H1 (cell line): ENCODE measurements around the gene TFAP2A. TPM values are rescaled to one million over a fixed set of nuclear protein-coding genes. Genes with fewer than 3 reads are reported as not detected.
A peak's percentile ranks its signal among the peaks of the same experiment; 100 is the strongest.

Source experiments
- CTCF ChIA-PET: fragments of 300-600 bp; sonication (Branson Sonifier 250); formaldehyde crosslinking; loops from one replicate; lab custom pipeline; 2021; ENCODE audit not compliant: partially characterized antibody; lab: Charles Lee
- POLR2A ChIA-PET: fragments of 300-600 bp; sonication (Branson Sonifier 250); formaldehyde crosslinking; loops from one replicate; lab custom pipeline; 2021; ENCODE audit warnings: inconsistent platforms; ENCODE audit not compliant: partially characterized antibody; lab: Charles Lee
- DNase-seq, 2 experiments: peaks; one replicate each; pipeline versions ENCODE4 v3.0.0 to v3.0.0-alpha.2; 2010 to 2022; ENCODE audit warnings: low spot score in 2 of 2, low read depth in 1 of 2, mixed read lengths in 1 of 2
- FAIRE-seq: peaks from 2 replicates; lab custom pipeline; 2011; peaks lifted over from hg19 to GRCh38; lab: Jason Lieb, UNC
- H2AFZ ChIP-seq: 2 replicates; pipeline ENCODE4 v1.8.1; 2012; ENCODE audit warnings: low read length, inconsistent platforms
- H2AK5ac ChIP-seq: 2 replicates; pipeline ENCODE4 v1.6.1; 2013; ENCODE audit warnings: low read depth, low read length
- H2BK120ac ChIP-seq: replicated peaks from 2 replicates; pipeline ENCODE3; 2013; ENCODE audit warnings: low read depth, low read length, inconsistent platforms
- H2BK12ac ChIP-seq: 2 replicates; pipeline ENCODE4 v1.6.1; 2013; ENCODE audit warnings: low read depth, low read length
- H2BK15ac ChIP-seq: 2 replicates; pipeline ENCODE4 v1.6.1; 2013; ENCODE audit warnings: low read length
- H2BK20ac ChIP-seq: 2 replicates; pipeline ENCODE4 v1.6.1; 2013; ENCODE audit warnings: low read length
- H2BK5ac ChIP-seq: 2 replicates; pipeline ENCODE4 v1.6.1; 2013; ENCODE audit warnings: low read depth, low read length
- H3K14ac ChIP-seq: 2 replicates; pipeline ENCODE4 v1.6.1; 2013; ENCODE audit warnings: inconsistent platforms; ENCODE audit not compliant: insufficient read length
- H3K18ac ChIP-seq: 2 replicates; pipeline ENCODE4 v1.6.1; 2013; ENCODE audit warnings: low read length; ENCODE audit errors: extremely low read depth
- H3K23ac ChIP-seq: 2 replicates; pipeline ENCODE4 v1.6.1; 2013; ENCODE audit warnings: inconsistent platforms; ENCODE audit not compliant: insufficient read length
- H3K23me2 ChIP-seq: 2 replicates; pipeline ENCODE4 v1.6.1; 2013; ENCODE audit warnings: low read depth, low read length
- H3K27ac ChIP-seq: 2 replicates; pipeline ENCODE4 v1.6.1; 2011; ENCODE audit warnings: low read depth, low read length, inconsistent platforms
- H3K27me3 ChIP-seq, 4 experiments: replicated peaks in 1 of 4; 1 replicate in 1 of 4; 2 replicates in 3 of 4; pipeline versions ENCODE4 v1.6.1 to v1.8.1; 2011 to 2013; ENCODE audit warnings: low read length in 3 of 4, mild to moderate bottlenecking in 3 of 4, inconsistent platforms in 2 of 4, mixed read lengths in 2 of 4, moderate library complexity in 1 of 4; ENCODE audit not compliant: control insufficient read depth in 3 of 4, insufficient read depth in 3 of 4; ENCODE audit errors: extremely low read depth in 1 of 4
- H3K36me3 ChIP-seq, 4 experiments: 2 replicates each; pipeline versions ENCODE4 v1.6.1 to v1.8.1; 2011 to 2013; ENCODE audit warnings: mild to moderate bottlenecking in 4 of 4, low read length in 3 of 4, moderate library complexity in 2 of 4, control low read depth in 1 of 4, inconsistent platforms in 1 of 4; ENCODE audit not compliant: insufficient read depth in 4 of 4, control insufficient read depth in 2 of 4
- H3K4ac ChIP-seq: replicated peaks from 2 replicates; pipeline ENCODE3; 2013; ENCODE audit warnings: low read length, low read depth, mixed read lengths, inconsistent platforms; ENCODE audit not compliant: insufficient read length
- H3K4me1 ChIP-seq, 4 experiments: replicated peaks in 1 of 4; 1 replicate in 1 of 4; 2 replicates in 3 of 4; pipeline versions ENCODE4 v1.6.1 to v1.8.1; 2011 to 2013; ENCODE audit warnings: low read length in 3 of 4, inconsistent platforms in 2 of 4, mixed read lengths in 1 of 4; ENCODE audit not compliant: insufficient read depth in 4 of 4, control insufficient read depth in 3 of 4
- H3K4me2 ChIP-seq, 2 experiments: 2 replicates each; pipeline versions ENCODE4 v1.6.1 to v1.8.1; 2011 to 2013; ENCODE audit warnings: low read depth in 2 of 2, low read length in 2 of 2, control low read depth in 1 of 2, inconsistent platforms in 1 of 2, mild to moderate bottlenecking in 1 of 2; ENCODE audit not compliant: insufficient read depth in 1 of 2
- H3K4me3 ChIP-seq, 4 experiments: fragments of 200-600, 300-600 bp in 1 of 4; sonication (generic), shearing (Covaris generic), sonication (Bioruptor Twin) in 1 of 4; 2 replicates each; pipeline versions ENCODE4 v1.5.1 to v1.8.1; 2011 to 2016; ENCODE audit warnings: low read length in 4 of 4, low read depth in 3 of 4, control low read depth in 2 of 4, inconsistent platforms in 2 of 4, mild to moderate bottlenecking in 2 of 4, mixed read lengths in 1 of 4, moderate library complexity in 1 of 4; ENCODE audit not compliant: insufficient read depth in 2 of 4; ENCODE audit errors: extremely low read depth in 1 of 4
- H3K56ac ChIP-seq: replicated peaks from 2 replicates; pipeline ENCODE3; 2013; ENCODE audit warnings: low read depth, mild to moderate bottlenecking, mixed read lengths, low read length, inconsistent platforms; ENCODE audit not compliant: insufficient read length
- H3K79me1 ChIP-seq: 2 replicates; pipeline ENCODE4 v1.6.1; 2013; ENCODE audit warnings: low read depth, low read length, control low read depth
- H3K79me2 ChIP-seq, 2 experiments: 2 replicates each; pipeline versions ENCODE4 v1.6.1 to v1.8.1; 2012 to 2013; ENCODE audit warnings: low read length in 2 of 2, mild to moderate bottlenecking in 2 of 2, inconsistent platforms in 1 of 2; ENCODE audit not compliant: insufficient read depth in 2 of 2, control insufficient read depth in 1 of 2
- H3K9ac ChIP-seq, 4 experiments: replicated peaks in 1 of 4; 1 replicate in 1 of 4; 2 replicates in 3 of 4; pipeline versions ENCODE4 v1.6.1 to v1.8.1; 2011 to 2013; ENCODE audit warnings: low read depth in 3 of 4, low read length in 3 of 4, control low read depth in 2 of 4, mild to moderate bottlenecking in 2 of 4, moderate library complexity in 2 of 4, inconsistent platforms in 1 of 4; ENCODE audit errors: extremely low read depth in 1 of 4
- H3K9me3 ChIP-seq, 2 experiments: 2 replicates each; pipeline versions ENCODE4 v1.6.1 to v1.8.1; 2012 to 2013; ENCODE audit warnings: mild to moderate bottlenecking in 2 of 2, moderate library complexity in 2 of 2, control low read depth in 1 of 2, inconsistent platforms in 1 of 2, low read depth in 1 of 2, low read length in 1 of 2, mixed read lengths in 1 of 2; ENCODE audit not compliant: insufficient read depth in 2 of 2
- H4K20me1 ChIP-seq, 2 experiments: replicated peaks in 1 of 2; 2 replicates each; pipeline versions ENCODE3 to v1.8.1; 2011 to 2013; ENCODE audit warnings: inconsistent platforms in 2 of 2, low read length in 2 of 2, mild to moderate bottlenecking in 1 of 2; ENCODE audit not compliant: insufficient read depth in 2 of 2, control insufficient read depth in 1 of 2
- H4K5ac ChIP-seq: 2 replicates; pipeline ENCODE4 v1.6.1; 2013; ENCODE audit warnings: low read length, low read depth, mixed read lengths, inconsistent platforms; ENCODE audit not compliant: insufficient read length
- H4K8ac ChIP-seq: 2 replicates; pipeline ENCODE4 v1.8.0; 2013; ENCODE audit warnings: mild to moderate bottlenecking, moderate library complexity, low read length, inconsistent platforms; ENCODE audit not compliant: insufficient read depth; ENCODE audit errors: extremely low read depth
- H4K91ac ChIP-seq: replicated peaks from 2 replicates; pipeline ENCODE3; 2013; ENCODE audit warnings: low read length, mixed read lengths, inconsistent platforms; ENCODE audit not compliant: insufficient read length
- CBX5 ChIP-seq: fragments of 300-800, 300-1000 bp; sonication (generic); IDR thresholded peaks from 2 replicates; pipeline ENCODE4 v1.7.1; 2016; ENCODE audit warnings: antibody characterized with exemption, low read length, low read depth
- CBX8 ChIP-seq: fragments of 300-800, 300-1000 bp; sonication (generic); IDR thresholded peaks from 2 replicates; pipeline ENCODE4 v1.7.1; 2016; ENCODE audit warnings: low read depth, low read length, borderline replicate concordance
- EZH2 ChIP-seq: fragments of 200-600 bp; sonication (generic); IDR thresholded peaks from 2 replicates; pipeline ENCODE4 v1.7.1; 2012; ENCODE audit warnings: low read depth, mild to moderate bottlenecking, moderate library complexity, low read length, inconsistent platforms; ENCODE audit not compliant: severe bottlenecking
- GABPA ChIP-seq: IDR thresholded peaks from 2 replicates; pipeline ENCODE4 v1.6.1; 2011; ENCODE audit warnings: mild to moderate bottlenecking, low read length, moderate library complexity, borderline replicate concordance; ENCODE audit not compliant: insufficient read depth
- TBP ChIP-seq: IDR thresholded peaks from 2 replicates; pipeline ENCODE4 v1.6.1; 2011; ENCODE audit warnings: low read depth, low read length, improper control_type of control experiment
- WGBS, 2 experiments: shearing (Covaris generic) in 1 of 2; methylation state at CpG; one replicate each; pipeline versions ENCODE4 v1.1.6 to v1.1.7; 2013 to 2015; ENCODE audit warnings: low lambda C conversion rate in 2 of 2, mixed read lengths in 2 of 2, inconsistent platforms in 1 of 2, low coverage in 1 of 2, missing lambda C conversion rate in 1 of 2; ENCODE audit not compliant: insufficient replicate concordance in 2 of 2, insufficient coverage in 1 of 2, insufficient read length in 1 of 2; ENCODE audit errors: extremely low coverage in 1 of 2, missing lambda C conversion rate in 1 of 2; 5-methylcytosine and 5-hydroxymethylcytosine counted together
- polyA plus RNA-seq, 7 experiments: library from polyadenylated mRNA; depleted of rRNA in 3 of 7; stranded (reverse) in 5 of 7; unstranded in 2 of 7; fragments of >200 nt in 5 of 7; fragments of 200-250 nt in 2 of 7; gene quantifications; 1 replicate in 5 of 7; 2 replicates in 1 of 7; 4 replicates in 1 of 7; pipeline versions ENCODE4 v1.2.1 to v1.2.3, GENCODE V29; 2011 to 2013; ENCODE audit warnings: missing spikeins in 2 of 7, mixed read lengths in 2 of 7
- total RNA-seq: library from RNA; stranded (reverse); fragmentation: NEBNext Ultra II Directional; extraction: Animal tissue kit (Norgen Biotek cat#: 25700); gene quantifications from 2 replicates; pipeline ENCODE4 v1.2.1, GENCODE V29; 2021

The TFAP2A gene
- total and polyA plus RNA-seq, 2 of the 8 experiments (the other 6 are each of a cell fraction or from before 2014, with no cell fraction given), result 0.23 TPM; not detected in 1

GRCh38 chr6:10399451-10399850 is 15.4 kb downstream of the TFAP2A start:
- H3K9me3 ChIP-seq, result no peaks in the 10 kb centered on the region
- no peak overlapping the region for H2BK12ac ChIP-seq
- peaks cover 61 to 89% (median 80%) of the 10 kb centered on the region in 4 experiments for H3K27me3 ChIP-seq
- peaks cover 8 to 22% (median 13%) of the 10 kb centered on the region in 4 experiments for H3K4me1 ChIP-seq
- H4K20me1 ChIP-seq, result peaks cover 0 to 4% of the 10 kb centered on the region in 2 experiments
- no peak overlapping the region for H2BK120ac ChIP-seq
- no peak overlapping the region for H4K91ac ChIP-seq
- DNase-seq, result no peak
- 63% methylated on average over 2 of the region's 2 CpGs; no CpG with 5 or more reads in 1 of the 2 experiments for WGBS, 2 experiments
- no peak overlapping the region for H3K4ac ChIP-seq
- peaks cover 3% of the 10 kb centered on the region for H3K23me2 ChIP-seq
- no peak overlapping the region for H3K4me3 ChIP-seq
- H3K9ac ChIP-seq, result no peak overlapping the region
- no peak overlapping the region for H2BK15ac ChIP-seq
- no peak overlapping the region for H3K27ac ChIP-seq
- no peaks in the 10 kb centered on the region for H3K79me2 ChIP-seq
- no peak overlapping the region for H3K14ac ChIP-seq
- no peak overlapping the region for H4K8ac ChIP-seq
- H3K36me3 ChIP-seq, result no peaks in the 10 kb centered on the region; a peak in 1 of 8 replicates
- H3K18ac ChIP-seq, result no peak overlapping the region
- POLR2A ChIA-PET, result interaction anchor here (0.9 to 1.3 kb wide), 2 partner anchors 14 to 16 kb away, joined by 4 read pairs; partner anchors contain the start of gene TFAP2A
- FAIRE-seq, result no peak
- H3K23ac ChIP-seq, result no peak overlapping the region
- no peak overlapping the region for H2BK5ac ChIP-seq
- H3K4me2 ChIP-seq, result peak overlapping the region in 1 of 2 experiments; percentile 66; a peak in 1 of 4 replicates
- TF ChIP-seq EZH2, result no peak
- no peak for TF ChIP-seq CBX5
- peak; percentile 71; the same call in 1 of the 2 replicates for TF ChIP-seq CBX8
- TF ChIP-seq GABPA, result no peak
- no peak for TF ChIP-seq TBP
- no peak overlapping the region for H2AFZ ChIP-seq
- no peak overlapping the region for H2AK5ac ChIP-seq
- no peaks in the 10 kb centered on the region for H3K79me1 ChIP-seq
- H2BK20ac ChIP-seq, result no peak overlapping the region
- H3K56ac ChIP-seq, result no peak overlapping the region
- no peak overlapping the region for H4K5ac ChIP-seq
- CTCF ChIA-PET, result interaction anchor here (1.2 to 5.5 kb wide), 6 partner anchors 8 to 24 kb away, joined by 4 to 40 read pairs (median 4); partner anchors contain the start of gene TFAP2A
